GM12878 (cell line): ENCODE data around the gene LRP5. TPM values are rescaled to one million over a fixed set of nuclear protein-coding genes. Genes with fewer than 3 reads are reported as not detected.

ENCODE experiments used
- ATAC-seq: fragments of 200-7000 bp; cut with Tn5 transposase; 3 replicates; pipeline ENCODE4 v1.9.1; 2020; ENCODE audit warnings: mild to moderate bottlenecking, moderate library complexity
- BruUV-seq: library from RNA; stranded (reverse); fragments of 400-500 nt; replicated peaks from 2 replicates; lab custom pipeline; 2021; lab: Mats Ljungman, UMichigan
- CTCF ChIA-PET: fragments of 300-600 bp; sonication (Branson Sonifier 250); formaldehyde crosslinking; extraction: SDS; loops from one replicate; lab custom pipeline; 2021; ENCODE audit warnings: inconsistent platforms; lab: Yijun Ruan, JAX
- POLR2A ChIA-PET: fragments of 350-600 bp; formaldehyde crosslinking; extraction: SDS; loops from one replicate; lab custom pipeline; 2021; ENCODE audit warnings: inconsistent platforms; lab: Charles Lee
- RAD21 ChIA-PET: fragments of 300-600 bp; sonication (Branson Sonifier 250); formaldehyde crosslinking; loops from one replicate; lab custom pipeline; 2023; ENCODE audit warnings: antibody characterized with exemption; ENCODE audit not compliant: unreplicated experiment; lab: Charles Lee
- SMC1A ChIA-PET: fragments of 300-600 bp; sonication (Branson Sonifier 250); formaldehyde crosslinking; loops from one replicate; lab custom pipeline; 2023; ENCODE audit not compliant: unreplicated experiment, uncharacterized antibody; lab: Charles Lee
- DNase-seq: peaks from one replicate; pipeline ENCODE4 v3.0.0-alpha.2; 2011; ENCODE audit warnings: low read depth, low spot score
- FAIRE-seq: peaks from 3 replicates; lab custom pipeline; 2011; peaks lifted over from hg19 to GRCh38; lab: Jason Lieb, UNC
- H2AFZ ChIP-seq: 2 replicates; pipeline ENCODE4 v1.6.0; 2011; ENCODE audit warnings: low read depth, low read length, control low read depth; ENCODE audit not compliant: control insufficient read depth
- H3K27ac ChIP-seq: 2 replicates; pipeline ENCODE4 v1.5.1; 2011; ENCODE audit warnings: control low read depth; ENCODE audit not compliant: control insufficient read depth, insufficient read depth
- H3K27me3 ChIP-seq, 2 experiments: replicated peaks in 1 of 2; 2 replicates each; pipeline versions ENCODE4 v1.6.0 to v1.6.1; 2011; ENCODE audit warnings: low read length in 1 of 2; ENCODE audit not compliant: control insufficient read depth in 2 of 2, insufficient read depth in 2 of 2
- H3K36me3 ChIP-seq, 2 experiments: 2 replicates each; pipeline ENCODE4 v1.5.1; 2011; ENCODE audit warnings: low read length in 1 of 2; ENCODE audit not compliant: control insufficient read depth in 2 of 2, insufficient read depth in 2 of 2
- H3K4me1 ChIP-seq: 2 replicates; pipeline ENCODE4 v1.6.1; 2011; ENCODE audit warnings: mild to moderate bottlenecking, low read length, moderate library complexity, mixed read lengths; ENCODE audit not compliant: control insufficient read depth, insufficient read depth
- H3K4me2 ChIP-seq: 2 replicates; pipeline ENCODE4 v1.6.0; 2011; ENCODE audit warnings: control low read depth; ENCODE audit not compliant: control insufficient read depth, insufficient read depth
- H3K4me3 ChIP-seq: fragments of 200-600 bp; sonication (generic); 2 replicates; pipeline ENCODE4 v1.5.1; 2016
- H3K79me2 ChIP-seq: 2 replicates; pipeline ENCODE4 v1.6.0; 2011; ENCODE audit warnings: low read length; ENCODE audit not compliant: control insufficient read depth, insufficient read depth
- H3K9ac ChIP-seq: 2 replicates; pipeline ENCODE4 v1.8.0; 2011; ENCODE audit warnings: low read length, control low read depth, mixed read lengths; ENCODE audit not compliant: control insufficient read depth, insufficient read depth
- H3K9me3 ChIP-seq: replicated peaks from 3 replicates; pipeline ENCODE4 v1.5.1; 2011; ENCODE audit warnings: mild to moderate bottlenecking, low read length; ENCODE audit not compliant: control insufficient read depth, insufficient read depth
- H4K20me1 ChIP-seq: 2 replicates; pipeline ENCODE4 v1.6.0; 2011; ENCODE audit not compliant: control insufficient read depth, insufficient read depth
- ATF3 ChIP-seq: IDR thresholded peaks from 2 replicates; pipeline ENCODE4 v1.6.1; 2011; ENCODE audit warnings: low read depth, mild to moderate bottlenecking, low read length, moderate library complexity, borderline replicate concordance; ENCODE audit errors: extremely low read depth
- BHLHE40 ChIP-seq, 2 experiments: fragments of 450-650 bp in 1 of 2; IDR thresholded peaks; 2 replicates each; pipeline ENCODE4 v1.6.1; 2011 to 2017; ENCODE audit warnings: low read depth in 2 of 2, borderline replicate concordance in 1 of 2, improper control_type of control experiment in 1 of 2, low read length in 1 of 2, mild to moderate bottlenecking in 1 of 2
- CBX3 ChIP-seq: fragments of 200-600 bp; sonication (generic); IDR thresholded peaks from 2 replicates; pipeline ENCODE4 v1.6.1; 2016; ENCODE audit warnings: low read depth, borderline replicate concordance
- CTCF ChIP-seq, 3 experiments: IDR thresholded peaks in 2 of 3; conservative IDR thresholded peaks in 1 of 3; 2 replicates each; pipeline ENCODE4 v1.5.1; 2011; ENCODE audit warnings: low read depth in 3 of 3, low read length in 3 of 3, mild to moderate bottlenecking in 3 of 3, control low read depth in 2 of 3, moderate library complexity in 2 of 3, inconsistent platforms in 1 of 3, mixed read lengths in 1 of 3; ENCODE audit not compliant: control insufficient read depth in 2 of 3, insufficient read depth in 1 of 3; ENCODE audit errors: extremely low read depth in 1 of 3
- FOS ChIP-seq: IDR thresholded peaks from 3 replicates; pipeline ENCODE4 v1.6.1; 2011; ENCODE audit warnings: borderline replicate concordance; ENCODE audit not compliant: insufficient read length; ENCODE audit errors: extremely low read depth
- GATAD2B ChIP-seq: fragments of 450-650 bp; conservative IDR thresholded peaks from 2 replicates; pipeline ENCODE4 v1.6.1; 2017; ENCODE audit warnings: low read depth, mild to moderate bottlenecking, moderate library complexity
- IKZF2 ChIP-seq, 2 experiments: fragments of 450-650 bp; IDR thresholded peaks; 2 replicates each; pipeline ENCODE4 v1.6.1; 2017; ENCODE audit warnings: mild to moderate bottlenecking in 2 of 2, moderate library complexity in 2 of 2
- IRF4 ChIP-seq: IDR thresholded peaks from 2 replicates; pipeline ENCODE4 v1.6.1; 2011; ENCODE audit warnings: low read depth, low read length
- MXI1 ChIP-seq: fragments of 150-350 bp; IDR thresholded peaks from 2 replicates; pipeline ENCODE4 v1.6.1; 2011; ENCODE audit warnings: low read depth, mild to moderate bottlenecking, inconsistent platforms, low read length, improper control_type of control experiment
- NFYA ChIP-seq: IDR thresholded peaks from 2 replicates; pipeline ENCODE4 v1.6.1; 2011; ENCODE audit warnings: low read depth, mild to moderate bottlenecking, low read length, improper control_type of control experiment, borderline replicate concordance
- PBX3 ChIP-seq: IDR thresholded peaks from 2 replicates; pipeline ENCODE4 v1.6.1; 2011; ENCODE audit warnings: mild to moderate bottlenecking, low read depth, low read length, moderate library complexity; ENCODE audit not compliant: insufficient replicate concordance
- ZBED1 ChIP-seq: IDR thresholded peaks from 2 replicates; pipeline ENCODE4 v1.6.1; 2016; ENCODE audit warnings: borderline replicate concordance
- ZBTB4 ChIP-seq: fragments of 450-650 bp; formaldehyde crosslinking; IDR thresholded peaks from 2 replicates; pipeline ENCODE4 v1.4.0; 2022; ENCODE audit warnings: mild to moderate bottlenecking, moderate library complexity
- ZNF207 ChIP-seq: fragments of 450-650 bp; IDR thresholded peaks from 2 replicates; pipeline ENCODE4 v1.6.1; 2014; ENCODE audit warnings: antibody characterized with exemption, mild to moderate bottlenecking, borderline replicate concordance
- ZSCAN29 ChIP-seq: fragments of 450-650 bp; IDR thresholded peaks from 2 replicates; pipeline ENCODE4 v1.6.1; 2017; ENCODE audit warnings: mild to moderate bottlenecking, moderate library complexity
- WGBS: methylation state at CpG from one replicate; pipeline ENCODE4 v1.1.6; 2016; ENCODE audit warnings: low lambda C conversion rate; ENCODE audit not compliant: insufficient replicate concordance, insufficient coverage; ENCODE audit errors: missing lambda C conversion rate; 5-methylcytosine and 5-hydroxymethylcytosine counted together
- in situ Hi-C: fragments of 300-500 bp; cut with MboI; formaldehyde crosslinking; loops from 9 replicates; pipeline ENCODE4 v1.14.3; 2018; ENCODE audit warnings: mixed read lengths
- intact Hi-C: fragments of 100-400 bp; cut with micrococcal nuclease; formaldehyde crosslinking; loops from one replicate; pipeline ENCODE4 v1.14.2; 2022; ENCODE audit not compliant: unreplicated experiment
- polyA plus RNA-seq, 11 experiments: library from polyadenylated mRNA; depleted of rRNA in 4 of 11; unstranded in 6 of 11; stranded (reverse) in 5 of 11; fragments of >200 nt; fragmentation: Nextera tagmentation in 4 of 11; fragmentation: Illumina TruSeq in 1 of 11; extraction: Ambion mirVana in 4 of 11; extraction: Trizol in 1 of 11; gene quantifications; 1 replicate in 1 of 11; 2 replicates in 10 of 11; pipeline versions ENCODE4 v1.2.1 to v1.2.3, GENCODE V29; 2011 to 2016; ENCODE audit warnings: inconsistent platforms in 2 of 11, missing spikeins in 2 of 11, low read depth in 1 of 11
- total RNA-seq, 4 experiments: library from RNA; depleted of rRNA in 3 of 4; stranded (reverse); fragments of >200 nt in 3 of 4; fragmentation: Illumina TruSeq in 1 of 4; extraction: Trizol in 1 of 4; gene quantifications; 2 replicates each; pipeline versions ENCODE4 v1.2.1 to v1.2.3, GENCODE V29; 2013 to 2021

The LRP5 gene
- total and polyA plus RNA-seq, 10 of the 15 experiments (the other 5 are each of a cell fraction or from before 2014, with no cell fraction given), result 0.37 to 34.0 (median 6.6) TPM

GRCh38 chr11:68340003-68340767, 27.8 kb downstream of the LRP5 start:
- H3K4me1 ChIP-seq, result peaks cover 12% of the 10 kb centered on the region
- peak; percentile 74 for FAIRE-seq
- H2AFZ ChIP-seq, result no peak overlapping the region
- CTCF ChIA-PET, result interaction anchor here (1.0 to 1.5 kb wide), 4 partner anchors 12 to 82 kb away, joined by 3 read pairs; no protein-coding TSS in a partner anchor
- no peak overlapping the region for H3K9ac ChIP-seq
- intact Hi-C loops (loop anchor here (1.0 to 2.0 kb wide), 2 partner anchors 31 to 44 kb away; no protein-coding TSS in a partner anchor), in situ Hi-C loops (no loop called here)
- 0 out of 2 replicates have a peak overlapping the region, but pooled peaks have one; percentile 21 for H3K4me2 ChIP-seq
- H4K20me1 ChIP-seq, result no peaks in the 10 kb centered on the region
- no peaks in the 10 kb centered on the region; the same call in 2 of the 3 replicates for H3K9me3 ChIP-seq
- BruUV-seq, result no TSS peak
- SMC1A ChIA-PET, result interaction anchor here (0.6 to 1.9 kb wide), 4 partner anchors 26 to 74 kb away, joined by 3 to 4 read pairs (median 3); no protein-coding TSS in a partner anchor
- ATAC-seq, result peak; percentile 96
- peak; percentile 44 for DNase-seq
- POLR2A ChIA-PET, result interaction anchor here (0.8 kb wide), 1 partner anchor 74 kb away, joined by 3 read pairs; no protein-coding TSS in a partner anchor
- no peak overlapping the region for H3K27ac ChIP-seq
- no peaks in the 10 kb centered on the region; a peak in 1 of 4 replicates for H3K36me3 ChIP-seq
- RAD21 ChIA-PET, result interaction anchor here (0.9 to 2.4 kb wide), 3 partner anchors 30 to 58 kb away, joined by 3 to 11 read pairs (median 3); no protein-coding TSS in a partner anchor
- H3K79me2 ChIP-seq, result peaks cover 5% of the 10 kb centered on the region; the same call in 1 of the 2 replicates
- no peaks in the 10 kb centered on the region for H3K27me3 ChIP-seq
- no peak overlapping the region for H3K4me3 ChIP-seq
- 55% methylated on average over 16 of the region's 16 CpGs for WGBS
- no peak for TF ChIP-seq MXI1
- TF ChIP-seq IKZF2 (IDR thresholded peaks at IDR 0.05), result peak; percentile 46 to 55; a peak in 2 of 4 replicates
- no peak for TF ChIP-seq ATF3
- no peak for TF ChIP-seq ZNF207
- no peak for TF ChIP-seq CTCF (IDR thresholded peaks at IDR 0.05 in 2 of 3, conservative IDR thresholded peaks at IDR 0.05 in 1 of 3; ENCODE audit: control insufficient read depth in 2 of 3, extremely low read depth in 1 of 3, insufficient read depth in 1 of 3, low read depth in 3 of 3, low read length in 3 of 3)
- no peak for TF ChIP-seq FOS
- no peak for TF ChIP-seq GATAD2B
- TF ChIP-seq ZSCAN29, result no peak
- peak; percentile 45 for TF ChIP-seq PBX3
- TF ChIP-seq ZBED1, result no peak
- TF ChIP-seq IRF4, result no peak
- TF ChIP-seq NFYA, result no peak
- no peak for TF ChIP-seq CBX3
- TF ChIP-seq BHLHE40 (IDR thresholded peaks at IDR 0.05; ENCODE audit: borderline replicate concordance in 1 of 2, low read depth in 2 of 2, low read length in 1 of 2), result no peak
- TF ChIP-seq ZBTB4, result no peak
